Heart left ventricle (tissue), 13 donors: ENCODE measurements around the gene PANX1.

Experiments used
- POLR2A ChIP-seq, 2 donors: fragments of 450-650 bp; IDR thresholded peaks; one replicate each; pipeline ENCODE4 v1.6.1; 2017; ENCODE audit warnings: antibody characterized with exemption in 2 of 2, mild to moderate bottlenecking in 2 of 2, moderate library complexity in 2 of 2
- TF ChIP-seq, protein P1 (sequence below), 12 donors: fragments of 200-600 bp; sonication (generic) in 4 of 12; IDR thresholded peaks; one replicate each; pipeline versions ENCODE4 v1.5.0 to v1.8.0; 2018 to 2022; ENCODE audit warnings: antibody characterized with exemption in 12 of 12, mild to moderate bottlenecking in 5 of 12
- donor health status: ischemic (EF 13 %, LVEDD 7.1; RV severe dilation, severe dysfunction).
- donor health status: DM: no; HTN: yes; CAD: no.
- donor health status: DM: no; HTN: no; CAD: no.
- donor health status: ischemic (EF 25% LVEDD 6.9; RV normal size, moderate dysfunction).
- donor health status: ischemic (EF 25% LVEDD 5.7; RV mildly dilated, moderate dysfunction).
- donor health status: ischemic (EF 35%, LVEDD 5.7; RV mildly dilated, moderate dysfunction).
- donor health status: nonischemic (EF 11% LVEDD 7.7; RV severe dilation, severe dysfunction).
- donor health status: DM: yes; HTN: yes; CAD: no.
- donor health status: PGD.
- donor health status: ischemic (EF 29% LVEDD 5.4; RV normal size, mild dysfunction).
- donor health status: nonischemic (EF 23%, LVEDD 6.1; RV moderate dilation, normal function).

DNA sequence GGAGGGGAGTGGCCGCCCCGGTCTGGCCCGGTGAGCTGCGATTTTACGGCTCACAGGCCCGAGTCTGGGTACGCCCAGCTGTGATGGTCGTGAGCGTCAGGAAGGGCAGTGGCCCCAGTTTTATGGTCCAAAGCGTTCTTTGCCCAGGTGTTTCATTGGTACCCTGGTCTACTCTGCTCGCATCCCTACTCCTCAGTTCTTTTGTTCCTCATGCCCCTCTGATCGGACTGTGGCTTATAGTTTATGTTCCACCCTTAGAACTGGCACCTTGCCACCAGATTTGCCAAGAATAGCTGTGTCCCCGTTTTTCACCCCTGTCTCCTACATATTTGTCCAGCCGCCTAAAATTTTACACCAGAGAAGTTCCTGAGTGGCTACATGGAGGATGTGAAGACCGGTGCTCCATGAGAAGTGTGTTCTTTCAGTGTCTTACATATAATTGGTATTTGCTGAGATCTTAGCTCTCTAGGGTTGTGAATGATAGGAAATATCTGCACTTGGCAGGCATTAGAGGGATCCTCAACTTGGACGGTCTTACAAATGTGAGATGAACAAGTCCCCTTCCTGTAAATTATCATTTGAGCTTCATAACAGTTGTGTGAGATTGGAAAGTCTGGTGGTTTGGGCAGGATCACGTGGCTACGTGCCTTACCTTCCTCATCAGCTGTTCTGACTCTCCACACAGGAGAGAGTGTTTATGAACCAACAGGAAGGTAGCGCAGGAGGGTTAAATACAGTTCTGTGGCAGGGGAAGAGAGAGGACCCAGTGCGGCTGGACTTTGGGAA is 1.1 kb downstream of the PANX1 start:
- TF ChIP-seq, protein P1, sequence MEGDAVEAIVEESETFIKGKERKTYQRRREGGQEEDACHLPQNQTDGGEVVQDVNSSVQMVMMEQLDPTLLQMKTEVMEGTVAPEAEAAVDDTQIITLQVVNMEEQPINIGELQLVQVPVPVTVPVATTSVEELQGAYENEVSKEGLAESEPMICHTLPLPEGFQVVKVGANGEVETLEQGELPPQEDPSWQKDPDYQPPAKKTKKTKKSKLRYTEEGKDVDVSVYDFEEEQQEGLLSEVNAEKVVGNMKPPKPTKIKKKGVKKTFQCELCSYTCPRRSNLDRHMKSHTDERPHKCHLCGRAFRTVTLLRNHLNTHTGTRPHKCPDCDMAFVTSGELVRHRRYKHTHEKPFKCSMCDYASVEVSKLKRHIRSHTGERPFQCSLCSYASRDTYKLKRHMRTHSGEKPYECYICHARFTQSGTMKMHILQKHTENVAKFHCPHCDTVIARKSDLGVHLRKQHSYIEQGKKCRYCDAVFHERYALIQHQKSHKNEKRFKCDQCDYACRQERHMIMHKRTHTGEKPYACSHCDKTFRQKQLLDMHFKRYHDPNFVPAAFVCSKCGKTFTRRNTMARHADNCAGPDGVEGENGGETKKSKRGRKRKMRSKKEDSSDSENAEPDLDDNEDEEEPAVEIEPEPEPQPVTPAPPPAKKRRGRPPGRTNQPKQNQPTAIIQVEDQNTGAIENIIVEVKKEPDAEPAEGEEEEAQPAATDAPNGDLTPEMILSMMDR (IDR thresholded peaks at IDR 0.05) = no peak
- TF ChIP-seq POLR2A (IDR thresholded peaks at IDR 0.05) = no peak
